Hepatocyte (in vitro differentiated cells): ENCODE results near the gene SLC39A11. TPM values are rescaled to one million over a fixed set of nuclear protein-coding genes. Genes with fewer than 3 reads are reported as not detected.
"Not testable (repeated sequence)": the region's sequence is repeated elsewhere in the genome, so short reads cannot be mapped to it uniquely, and the experiment has no call there.

ENCODE experiments used
- DNase-seq: peaks from one replicate; pipeline ENCODE4 v3.0.0-alpha.2; 2016; ENCODE audit warnings: low spot score
- H2AFZ ChIP-seq: fragments of 200-600 bp; sonication (generic); 2 replicates; pipeline ENCODE4 v1.6.0; 2016; ENCODE audit warnings: antibody characterized with exemption, mild to moderate bottlenecking
- H3K27ac ChIP-seq: fragments of 200-600 bp; sonication (generic); 2 replicates; pipeline ENCODE4 v1.5.1; 2016; ENCODE audit warnings: mild to moderate bottlenecking
- H3K27me3 ChIP-seq: fragments of 200-600 bp; sonication (generic); 2 replicates; pipeline ENCODE4 v1.6.1; 2016
- H3K36me3 ChIP-seq: fragments of 200-600 bp; sonication (generic); replicated peaks from 2 replicates; pipeline ENCODE4 v1.5.1; 2016; ENCODE audit warnings: low read depth; ENCODE audit not compliant: insufficient read depth
- H3K4me1 ChIP-seq: fragments of 200-600 bp; sonication (generic); 2 replicates; pipeline ENCODE4 v1.5.1; 2016; ENCODE audit warnings: mild to moderate bottlenecking, moderate library complexity; ENCODE audit not compliant: insufficient read depth
- H3K4me2 ChIP-seq: fragments of 200-600 bp; sonication (generic); 2 replicates; pipeline ENCODE4 v1.6.0; 2016
- H3K4me3 ChIP-seq: fragments of 200-600 bp; sonication (generic); 2 replicates; pipeline ENCODE4 v1.5.1; 2016; ENCODE audit warnings: mild to moderate bottlenecking
- H3K79me2 ChIP-seq: fragments of 200-600 bp; sonication (generic); 2 replicates; pipeline ENCODE4 v1.6.0; 2017; ENCODE audit warnings: mild to moderate bottlenecking
- H3K9me2 ChIP-seq: fragments of 200-600 bp; sonication (generic); replicated peaks from 2 replicates; pipeline ENCODE4 v1.6.0; 2017; ENCODE audit warnings: mild to moderate bottlenecking; ENCODE audit not compliant: insufficient read depth
- H3K9me3 ChIP-seq: fragments of 200-600 bp; sonication (generic); 2 replicates; pipeline ENCODE4 v1.5.1; 2016; ENCODE audit warnings: low read depth, mild to moderate bottlenecking
- H4K20me1 ChIP-seq: fragments of 200-600 bp; sonication (generic); 2 replicates; pipeline ENCODE4 v1.6.0; 2016; ENCODE audit warnings: mild to moderate bottlenecking; ENCODE audit not compliant: insufficient read depth, poor library complexity, severe bottlenecking
- CTCF ChIP-seq: fragments of 200-600 bp; sonication (generic); IDR thresholded peaks from 2 replicates; pipeline ENCODE4 v1.5.1; 2016; ENCODE audit warnings: antibody characterized with exemption, mild to moderate bottlenecking; ENCODE audit not compliant: poor library complexity
- EZH2 ChIP-seq: fragments of 200-600 bp; sonication (generic); IDR thresholded peaks from 2 replicates; pipeline ENCODE4 v1.6.1; 2016; ENCODE audit warnings: antibody characterized with exemption, mild to moderate bottlenecking, borderline replicate concordance
- EZH2phosphoT487 ChIP-seq: fragments of 200-600 bp; sonication (generic); IDR thresholded peaks from one replicate; pipeline ENCODE4 v1.6.1; 2018; ENCODE audit warnings: antibody characterized with exemption, mild to moderate bottlenecking, low read depth, moderate library complexity; ENCODE audit not compliant: unreplicated experiment, severe bottlenecking
- WGBS: methylation state at CpG from one replicate; pipeline ENCODE4 v1.1.6; 2016; ENCODE audit warnings: low lambda C conversion rate; ENCODE audit errors: missing lambda C conversion rate; 5-methylcytosine and 5-hydroxymethylcytosine counted together
- polyA plus RNA-seq: library from polyadenylated mRNA; unstranded; fragments of >200 nt; fragmentation: Nextera tagmentation; extraction: Ambion mirVana; gene quantifications from 2 replicates; pipeline ENCODE4 v1.2.1, GENCODE V29; 2016
- total RNA-seq: library from RNA; depleted of rRNA; stranded (reverse); fragments of >200 nt; gene quantifications from 2 replicates; pipeline ENCODE4 v1.2.3, GENCODE V29; 2014

SLC39A11 gene
- total and polyA plus RNA-seq, 2 experiments from 2014 or later, result 37.7 to 39.1 TPM

- TF ChIP-seq EZH2phosphoT487 (no peak), CTCF (no peak), EZH2 (no peak)
- 60% methylated on average over 6 of the region's 6 CpGs for WGBS
- Histone ChIP-seq H3K36me3 (no peaks in the 10 kb centered on the region), H2AFZ (no peak overlapping the region), H3K27ac (peak overlapping the region; percentile 87), H3K9me2 (no peaks in the 10 kb centered on the region), H3K79me2 (no peaks in the 10 kb centered on the region), H3K9me3 (no peaks in the 10 kb centered on the region), H3K4me2 (no peak overlapping the region), H4K20me1 (no peaks in the 10 kb centered on the region), H3K27me3 (no peaks in the 10 kb centered on the region), H3K4me3 (no peak overlapping the region), H3K4me1 (peaks cover 9% of the 10 kb centered on the region)
- DNase-seq, result peak; percentile 52
Observed at GRCh38 chr17:72782985-72783701, 309.3 kb downstream of the SLC39A11 start.

GRCh38 chr17:72782437-72782836 is 310.1 kb downstream of the SLC39A11 start:
- H3K4me1 ChIP-seq, H3K27me3 ChIP-seq, H3K79me2 ChIP-seq, H3K36me3 ChIP-seq, H3K4me2 ChIP-seq, H2AFZ ChIP-seq, H4K20me1 ChIP-seq, H3K27ac ChIP-seq, H3K4me3 ChIP-seq, DNase-seq, H3K9me3 ChIP-seq, H3K9me2 ChIP-seq: not testable (repeated sequence)
- WGBS, result 100% methylated on average over 5 of the region's 5 CpGs

- no peak overlapping the region for H2AFZ ChIP-seq
- H3K27me3 ChIP-seq, result no peaks in the 10 kb centered on the region
- no peaks in the 10 kb centered on the region for H3K79me2 ChIP-seq
- WGBS, result 87% methylated on average over 14 of the region's 14 CpGs
- DNase-seq, result no peak
- peaks cover 4% of the 10 kb centered on the region for H3K4me1 ChIP-seq
- no peak overlapping the region for H3K27ac ChIP-seq
- no peaks in the 10 kb centered on the region for H3K36me3 ChIP-seq
- H4K20me1 ChIP-seq, result no peaks in the 10 kb centered on the region
- no peaks in the 10 kb centered on the region for H3K9me3 ChIP-seq
- TF ChIP-seq EZH2 (no peak), EZH2phosphoT487 (no peak), CTCF (no peak)
- H3K4me3 ChIP-seq, result no peak overlapping the region
- H3K4me2 ChIP-seq, result no peak overlapping the region
- no peaks in the 10 kb centered on the region for H3K9me2 ChIP-seq
Observed at GRCh38 chr17:72778169-72779151, 314.0 kb downstream of the SLC39A11 start.

- Histone ChIP-seq H3K4me1 (no peaks in the 10 kb centered on the region), H3K4me3 (no peak overlapping the region), H3K4me2 (no peak overlapping the region), H4K20me1 (no peaks in the 10 kb centered on the region), H2AFZ (no peak overlapping the region), H3K36me3 (no peaks in the 10 kb centered on the region), H3K79me2 (no peaks in the 10 kb centered on the region), H3K27me3 (no peaks in the 10 kb centered on the region), H3K9me3 (no peaks in the 10 kb centered on the region), H3K27ac (no peak overlapping the region), H3K9me2 (no peaks in the 10 kb centered on the region)
- WGBS, result 67% methylated on average over 4 of the region's 4 CpGs
- DNase-seq, result no peak
- TF ChIP-seq CTCF (no peak), EZH2phosphoT487 (no peak), EZH2 (no peak)
Observed at GRCh38 chr17:72775919-72776318, 316.6 kb downstream of the SLC39A11 start.
